Measurements from ENCODE around the gene CAMK2A. TPM values are rescaled to one million over a fixed set of nuclear protein-coding genes. Genes with fewer than 3 reads are reported as not detected.

CAMK2A gene
- total RNA-seq, 2 experiments from 2014 or later, result not detected

- H4K20me1 ChIP-seq (ENCODE audit: insufficient read depth, low read length), result no peaks in the 10 kb centered on the region
- no peak overlapping the region for H3K4me3 ChIP-seq (ENCODE audit: low read depth, low read length, poor library complexity, severe bottlenecking)
- H2AFZ ChIP-seq (ENCODE audit: low read length), result no peak overlapping the region
- BruUV-seq (replicated peaks), result no TSS peak
- intact Hi-C loops (cut with micrococcal nuclease; ENCODE audit: unreplicated experiment), result no loop called here
- TF ChIP-seq EZH2phosphoT487 (IDR thresholded peaks at IDR 0.05; ENCODE audit: borderline replicate concordance, low read depth, low read length) (no peak), CTCF (conservative IDR thresholded peaks at IDR 0.05; ENCODE audit: low read length) (no peak)
- POLR2A ChIA-PET, result no interaction called here
- H3K9me3 ChIP-seq (ENCODE audit: low read length), result no peaks in the 10 kb centered on the region
- no peak overlapping the region for H3K4me2 ChIP-seq (ENCODE audit: low read length)
- CTCF ChIA-PET (ENCODE audit: unreplicated experiment), result no interaction called here
- H3K4me1 ChIP-seq (ENCODE audit: insufficient read depth, low read length, poor library complexity, severe bottlenecking), result no peaks in the 10 kb centered on the region
- no peaks in the 10 kb centered on the region for H3K79me2 ChIP-seq (ENCODE audit: insufficient read depth, low read depth, low read length)
- H3K27ac ChIP-seq (ENCODE audit: low read depth, low read length, poor library complexity, severe bottlenecking), result no peak overlapping the region
- H3K9me2 ChIP-seq (ENCODE audit: insufficient read depth, low read length), result no peaks in the 10 kb centered on the region
- DNase-seq (ENCODE audit: low spot score), result no peak
- no peaks in the 10 kb centered on the region for H3K36me3 ChIP-seq (ENCODE audit: insufficient read depth, low read length)
These were observed 78.2 kb downstream of the CAMK2A start for GRCh38 chr5:150211156-150212030.

GRCh38 chr5:150210644-150211043 lies 78.9 kb downstream of the CAMK2A start:
- CTCF ChIA-PET (ENCODE audit: unreplicated experiment), result no interaction called here
- POLR2A ChIA-PET, result no interaction called here

More at GRCh38 chr5:150210644-150211043, 78.9 kb downstream of the CAMK2A start:
- no peak for TF ChIP-seq EZH2phosphoT487 (IDR thresholded peaks at IDR 0.05; ENCODE audit: borderline replicate concordance, low read depth, low read length)
- TF ChIP-seq CTCF (conservative IDR thresholded peaks at IDR 0.05; ENCODE audit: low read length), result no peak
- Histone ChIP-seq H3K4me1 (ENCODE audit: insufficient read depth, low read length, poor library complexity, severe bottlenecking) (no peaks in the 10 kb centered on the region), H3K79me2 (ENCODE audit: insufficient read depth, low read depth, low read length) (no peaks in the 10 kb centered on the region), H3K4me3 (ENCODE audit: low read depth, low read length, poor library complexity, severe bottlenecking) (no peak overlapping the region), H3K27ac (ENCODE audit: low read depth, low read length, poor library complexity, severe bottlenecking) (no peak overlapping the region), H3K4me2 (ENCODE audit: low read length) (no peak overlapping the region), H4K20me1 (ENCODE audit: insufficient read depth, low read length) (no peaks in the 10 kb centered on the region), H3K36me3 (ENCODE audit: insufficient read depth, low read length) (no peaks in the 10 kb centered on the region), H3K9me3 (ENCODE audit: low read length) (no peaks in the 10 kb centered on the region), H3K9me2 (ENCODE audit: insufficient read depth, low read length) (no peaks in the 10 kb centered on the region), H2AFZ (ENCODE audit: low read length) (no peak overlapping the region)
- DNase-seq (ENCODE audit: low spot score), result no peak
- intact Hi-C loops (cut with micrococcal nuclease; ENCODE audit: unreplicated experiment), result no loop called here
- no TSS peak for BruUV-seq (replicated peaks)
